ENCODE results near the gene GPRC5B.

The GPRC5B gene

DNA sequence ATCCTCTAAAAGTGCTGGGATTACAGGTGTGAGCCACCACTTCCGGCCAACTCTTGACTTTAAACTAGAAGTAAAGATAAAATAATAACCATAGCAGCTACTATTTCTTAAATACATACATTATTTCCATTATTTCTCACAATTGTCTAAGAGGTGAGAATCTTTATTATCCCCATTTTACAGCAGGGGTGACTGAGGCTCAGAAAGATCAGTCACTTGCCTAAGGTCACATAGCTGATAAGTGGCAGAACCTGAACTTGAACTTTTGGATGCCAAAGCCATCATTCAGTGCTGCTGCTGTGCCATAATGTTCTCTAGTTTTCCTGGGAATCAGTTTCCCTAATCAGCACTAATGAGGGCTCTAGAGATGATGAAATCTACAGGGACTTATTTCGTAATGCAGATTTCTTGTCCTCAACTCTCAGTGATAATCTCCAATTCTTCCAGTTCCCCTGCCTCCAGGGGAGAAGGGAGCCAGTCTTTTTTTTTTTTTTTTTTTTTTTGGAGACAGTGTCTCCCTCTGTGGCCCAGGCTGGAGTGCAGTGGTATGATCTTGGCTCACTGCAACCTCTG, 25.2 kb upstream of the GPRC5B start:
- ATAC-seq (ENCODE audit: low read depth) (no peak), DNase-seq (ENCODE audit: low spot score) (no peak)
- TF ChIP-seq, protein P1, sequence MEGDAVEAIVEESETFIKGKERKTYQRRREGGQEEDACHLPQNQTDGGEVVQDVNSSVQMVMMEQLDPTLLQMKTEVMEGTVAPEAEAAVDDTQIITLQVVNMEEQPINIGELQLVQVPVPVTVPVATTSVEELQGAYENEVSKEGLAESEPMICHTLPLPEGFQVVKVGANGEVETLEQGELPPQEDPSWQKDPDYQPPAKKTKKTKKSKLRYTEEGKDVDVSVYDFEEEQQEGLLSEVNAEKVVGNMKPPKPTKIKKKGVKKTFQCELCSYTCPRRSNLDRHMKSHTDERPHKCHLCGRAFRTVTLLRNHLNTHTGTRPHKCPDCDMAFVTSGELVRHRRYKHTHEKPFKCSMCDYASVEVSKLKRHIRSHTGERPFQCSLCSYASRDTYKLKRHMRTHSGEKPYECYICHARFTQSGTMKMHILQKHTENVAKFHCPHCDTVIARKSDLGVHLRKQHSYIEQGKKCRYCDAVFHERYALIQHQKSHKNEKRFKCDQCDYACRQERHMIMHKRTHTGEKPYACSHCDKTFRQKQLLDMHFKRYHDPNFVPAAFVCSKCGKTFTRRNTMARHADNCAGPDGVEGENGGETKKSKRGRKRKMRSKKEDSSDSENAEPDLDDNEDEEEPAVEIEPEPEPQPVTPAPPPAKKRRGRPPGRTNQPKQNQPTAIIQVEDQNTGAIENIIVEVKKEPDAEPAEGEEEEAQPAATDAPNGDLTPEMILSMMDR (IDR thresholded peaks at IDR 0.05; ENCODE audit: poor library complexity, severe bottlenecking), result no peak
- H3K4me3 ChIP-seq (ENCODE audit: severe bottlenecking), result no peak overlapping the region
- no peaks in the 10 kb centered on the region for H3K9me3 ChIP-seq (ENCODE audit: severe bottlenecking)
- H3K4me1 ChIP-seq (ENCODE audit: insufficient read depth, poor library complexity, severe bottlenecking), result no peaks in the 10 kb centered on the region
- no peak overlapping the region for H3K27ac ChIP-seq (ENCODE audit: poor library complexity, severe bottlenecking)
- no peaks in the 10 kb centered on the region for H3K36me3 ChIP-seq (ENCODE audit: low read depth)
- no peaks in the 10 kb centered on the region for H3K27me3 ChIP-seq (ENCODE audit: insufficient read depth, poor library complexity, severe bottlenecking)

DNA sequence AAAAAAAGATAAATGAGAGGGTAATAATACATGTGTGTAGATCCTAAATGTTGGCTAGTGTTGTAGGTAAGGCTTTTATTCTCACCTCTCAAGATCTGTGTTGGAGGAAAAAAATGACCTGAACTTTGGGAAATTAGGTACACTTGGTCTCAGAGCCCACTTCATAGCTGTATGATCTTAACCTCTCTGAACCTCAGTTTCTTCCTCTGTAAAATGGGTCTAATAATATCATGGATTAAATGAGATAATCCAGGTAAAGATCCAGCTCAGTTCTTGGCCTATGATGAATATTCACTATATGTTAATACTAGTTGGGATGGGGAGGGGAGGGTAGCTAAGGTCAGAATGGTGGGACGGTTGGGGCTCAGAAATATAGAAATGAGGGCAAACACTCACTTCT, 24.3 kb upstream of the GPRC5B start:
- H3K27me3 ChIP-seq (ENCODE audit: insufficient read depth, poor library complexity, severe bottlenecking), result no peaks in the 10 kb centered on the region
- no peak overlapping the region for H3K4me3 ChIP-seq (ENCODE audit: severe bottlenecking)
- no peak for DNase-seq (ENCODE audit: low spot score)
- TF ChIP-seq, protein P1 (IDR thresholded peaks at IDR 0.05; ENCODE audit: poor library complexity, severe bottlenecking), result no peak
- no peaks in the 10 kb centered on the region for H3K4me1 ChIP-seq (ENCODE audit: insufficient read depth, poor library complexity, severe bottlenecking)
- no peak overlapping the region for H3K27ac ChIP-seq (ENCODE audit: poor library complexity, severe bottlenecking)
- no peak for ATAC-seq (ENCODE audit: low read depth)
- H3K9me3 ChIP-seq (ENCODE audit: severe bottlenecking), result no peaks in the 10 kb centered on the region
- no peaks in the 10 kb centered on the region for H3K36me3 ChIP-seq (ENCODE audit: low read depth)

DNA sequence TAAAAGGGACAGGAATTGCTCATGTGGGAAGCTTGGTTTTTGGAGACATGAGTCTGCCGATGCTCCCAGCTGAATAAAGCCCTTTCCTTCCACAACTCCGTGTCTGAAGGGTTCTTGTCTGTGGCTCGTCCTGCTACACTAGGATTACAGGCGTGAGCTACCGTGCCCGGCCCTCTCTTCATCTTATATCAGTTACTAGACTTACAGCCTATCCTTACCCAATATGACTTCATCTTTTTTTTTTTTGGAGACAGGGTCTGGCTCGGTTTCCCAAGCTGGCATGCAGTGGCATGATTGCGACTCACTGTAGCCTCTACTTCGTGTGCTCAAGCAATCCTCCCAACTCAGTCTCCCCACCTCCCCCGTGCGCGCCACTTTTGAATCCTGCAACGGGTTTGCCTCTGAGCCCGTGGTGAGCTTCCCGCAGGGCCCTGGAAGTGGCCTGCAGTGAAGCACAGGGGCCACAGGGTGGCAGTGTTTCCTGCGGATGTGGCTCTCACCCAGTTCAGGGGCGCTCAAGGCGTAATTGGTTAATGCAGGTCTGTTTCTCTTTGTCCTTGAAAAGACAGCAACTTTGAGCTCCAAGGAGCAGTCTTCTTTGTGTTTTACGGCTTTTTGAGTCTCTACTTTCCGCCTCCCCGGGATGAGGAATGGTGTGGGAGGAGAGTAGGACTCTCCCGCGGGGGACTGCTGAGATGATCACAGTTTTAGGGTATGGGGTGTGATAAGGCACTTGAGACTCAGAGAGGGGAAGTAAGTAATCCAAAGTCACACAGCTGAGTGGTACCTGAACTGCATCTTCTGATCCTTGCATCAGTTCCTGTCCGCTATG, 22.7 kb upstream of the GPRC5B start:
- TF ChIP-seq, protein P1 (IDR thresholded peaks at IDR 0.05; ENCODE audit: poor library complexity, severe bottlenecking), result peak; percentile 90
- DNase-seq (ENCODE audit: low spot score) (no peak), ATAC-seq (ENCODE audit: low read depth) (peak; percentile 96)
- no peak overlapping the region for H3K27ac ChIP-seq (ENCODE audit: poor library complexity, severe bottlenecking)
- H3K27me3 ChIP-seq (ENCODE audit: insufficient read depth, poor library complexity, severe bottlenecking), result no peaks in the 10 kb centered on the region
- no peaks in the 10 kb centered on the region for H3K9me3 ChIP-seq (ENCODE audit: severe bottlenecking)
- H3K4me3 ChIP-seq (ENCODE audit: severe bottlenecking), result no peak overlapping the region
- H3K4me1 ChIP-seq (ENCODE audit: insufficient read depth, poor library complexity, severe bottlenecking), result no peaks in the 10 kb centered on the region
- H3K36me3 ChIP-seq (ENCODE audit: low read depth), result no peaks in the 10 kb centered on the region

DNA sequence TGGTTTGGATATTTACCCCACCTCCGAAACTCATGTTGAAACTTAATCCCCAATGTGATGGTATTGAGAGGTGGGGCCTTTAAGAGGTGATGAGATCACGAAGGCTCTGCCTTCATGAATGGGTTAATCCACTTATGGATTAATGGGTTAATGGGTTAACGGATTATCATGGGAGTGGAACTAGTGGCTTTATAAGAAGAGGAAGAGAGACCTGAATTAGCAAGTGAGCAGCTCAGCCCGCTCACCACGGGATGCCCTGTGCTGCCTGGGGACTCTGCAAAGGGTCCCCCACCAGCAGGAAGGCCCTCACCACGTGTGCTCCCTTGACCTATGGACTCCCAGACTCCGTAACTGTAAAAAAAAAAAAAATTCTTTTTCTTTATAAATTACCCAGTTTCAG, 16.5 kb upstream of the GPRC5B start:
- no peaks in the 10 kb centered on the region for H3K9me3 ChIP-seq (ENCODE audit: severe bottlenecking)
- ATAC-seq (ENCODE audit: low read depth), result no peak

More for the DNA sequence above, 16.5 kb upstream of the GPRC5B start:
- TF ChIP-seq, protein P1 (IDR thresholded peaks at IDR 0.05; ENCODE audit: poor library complexity, severe bottlenecking), result no peak
- no peaks in the 10 kb centered on the region for H3K36me3 ChIP-seq (ENCODE audit: low read depth)
- no peaks in the 10 kb centered on the region for H3K27me3 ChIP-seq (ENCODE audit: insufficient read depth, poor library complexity, severe bottlenecking)
- H3K4me3 ChIP-seq (ENCODE audit: severe bottlenecking), result no peak overlapping the region
- H3K4me1 ChIP-seq (ENCODE audit: insufficient read depth, poor library complexity, severe bottlenecking), result no peaks in the 10 kb centered on the region
- no peak for DNase-seq (ENCODE audit: low spot score)
- H3K27ac ChIP-seq (ENCODE audit: poor library complexity, severe bottlenecking), result no peak overlapping the region
